ENCODE results near the gene SLC22A12. TPM values are rescaled to one million over a fixed set of nuclear protein-coding genes. Genes with fewer than 3 reads are reported as not detected.

SLC22A12 gene
- total and polyA plus RNA-seq, 3 experiments from 2014 or later = not detected

DNA sequence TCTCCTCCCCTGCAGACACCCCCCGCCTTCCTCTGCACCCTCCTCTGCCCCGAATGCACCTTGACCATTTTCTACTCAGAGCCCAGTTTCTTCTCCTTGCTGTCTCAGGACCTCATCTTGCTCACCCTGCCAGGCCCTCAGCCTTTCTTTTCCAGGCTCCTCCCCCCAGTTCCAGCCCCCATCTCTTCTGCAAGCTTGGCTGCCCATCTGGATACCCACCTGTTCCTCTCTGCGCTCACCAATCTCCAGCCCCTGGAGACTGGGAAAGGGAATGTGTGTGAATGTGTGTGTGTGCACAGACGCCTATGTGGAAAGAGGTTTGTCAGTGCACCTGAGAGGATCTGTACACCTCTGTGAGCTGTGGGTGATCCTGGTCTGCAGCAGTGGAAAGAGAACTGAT is 36.4 kb downstream of the SLC22A12 start:
- Histone ChIP-seq H3K4me1 (ENCODE audit: insufficient read depth, low read length) (no peaks in the 10 kb centered on the region), H3K4me3 (ENCODE audit: low read length) (no peak overlapping the region), H3K9me3 (ENCODE audit: low read length) (no peaks in the 10 kb centered on the region), H3K27ac (ENCODE audit: low read depth, low read length) (no peak overlapping the region), H3K27me3 (ENCODE audit: insufficient read depth, low read length, poor library complexity, severe bottlenecking) (no peaks in the 10 kb centered on the region), H3K36me3 (ENCODE audit: insufficient read depth, low read length) (no peaks in the 10 kb centered on the region)
- DNase-seq = no peak
- H3K9me3 Mint-ChIP-seq = no peaks in the 10 kb centered on the region
- H3K27ac Mint-ChIP-seq = no peak overlapping the region
- no peaks in the 10 kb centered on the region for H3K4me1 Mint-ChIP-seq
- CTCF ChIA-PET = no interaction called here
- peaks cover 0 to 8% of the 10 kb centered on the region in 2 donors for H3K27me3 Mint-ChIP-seq
- no peak overlapping the region for H3K4me3 Mint-ChIP-seq
- POLR2A ChIA-PET = no interaction called here
- H3K36me3 Mint-ChIP-seq = no peaks in the 10 kb centered on the region

DNA sequence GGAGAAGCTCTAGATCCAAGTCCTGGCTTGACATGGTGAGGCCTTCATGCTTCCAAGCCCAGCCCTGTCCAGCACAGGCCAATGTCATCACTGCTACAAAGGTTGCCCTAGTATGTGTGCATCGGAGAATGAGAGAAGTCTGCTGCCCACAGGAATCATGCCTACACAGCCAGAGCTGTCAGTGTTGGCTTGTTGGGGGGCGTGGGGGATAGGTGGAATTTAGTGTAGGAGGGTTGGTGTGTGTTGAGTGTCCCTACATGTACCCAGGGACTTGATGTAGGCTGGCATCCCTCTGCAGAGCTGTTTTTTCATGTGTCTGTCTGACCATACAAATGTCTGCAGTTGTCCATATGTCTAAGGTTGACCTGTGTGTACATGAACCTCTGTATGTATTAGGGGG is 37.6 kb downstream of the SLC22A12 start:
- Histone ChIP-seq H3K4me3 (ENCODE audit: low read length) (no peak overlapping the region), H3K4me1 (ENCODE audit: insufficient read depth, low read length) (peaks cover 3% of the 10 kb centered on the region), H3K27ac (ENCODE audit: low read depth, low read length) (no peak overlapping the region), H3K36me3 (ENCODE audit: insufficient read depth, low read length) (no peaks in the 10 kb centered on the region), H3K9me3 (ENCODE audit: low read length) (no peaks in the 10 kb centered on the region), H3K27me3 (ENCODE audit: insufficient read depth, low read length, poor library complexity, severe bottlenecking) (no peaks in the 10 kb centered on the region)
- no peaks in the 10 kb centered on the region for H3K9me3 Mint-ChIP-seq
- H3K4me3 Mint-ChIP-seq = no peak overlapping the region
- no peak for DNase-seq
- no peak overlapping the region for H3K27ac Mint-ChIP-seq
- peaks cover 4 to 5% (median 4%) of the 10 kb centered on the region in 3 donors for H3K4me1 Mint-ChIP-seq
- ChIA-PET CTCF (no interaction called here), POLR2A (no interaction called here)
- H3K27me3 Mint-ChIP-seq = peaks cover 1 to 12% of the 10 kb centered on the region in 2 donors
- no peaks in the 10 kb centered on the region for H3K36me3 Mint-ChIP-seq

DNA sequence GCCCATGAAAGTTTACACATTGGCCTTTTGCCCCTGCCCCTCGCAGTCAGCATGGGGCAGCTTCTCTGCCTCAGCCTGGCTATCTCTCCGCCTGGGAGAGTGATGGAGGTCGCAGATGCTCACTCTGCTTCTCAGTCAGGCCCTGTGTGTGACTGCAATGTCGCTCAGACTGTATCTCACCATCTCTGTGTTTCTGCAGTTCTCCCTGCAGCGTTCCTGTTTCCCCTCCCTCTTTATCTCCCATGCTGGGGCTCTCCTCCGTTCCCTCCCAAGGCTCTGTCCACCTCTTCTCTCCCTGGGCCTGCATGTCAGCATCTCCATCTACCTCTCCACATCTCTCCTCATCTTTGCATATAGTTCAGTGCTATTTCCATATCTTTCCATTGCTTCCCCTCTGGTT is 38.1 kb downstream of the SLC22A12 start:
- Mint-ChIP-seq H3K36me3 (no peaks in the 10 kb centered on the region), H3K27ac (peak overlapping the region in 1 of 8 donors; percentile 55), H3K27me3 (peaks cover 2 to 17% of the 10 kb centered on the region in 2 donors), H3K4me1 (peaks cover 9 to 10% (median 9%) of the 10 kb centered on the region in 3 donors), H3K4me3 (no peak overlapping the region), H3K9me3 (no peaks in the 10 kb centered on the region)
- Histone ChIP-seq H3K36me3 (ENCODE audit: insufficient read depth, low read length) (no peaks in the 10 kb centered on the region), H3K9me3 (ENCODE audit: low read length) (no peaks in the 10 kb centered on the region), H3K27me3 (ENCODE audit: insufficient read depth, low read length, poor library complexity, severe bottlenecking) (no peaks in the 10 kb centered on the region), H3K4me3 (ENCODE audit: low read length) (no peak overlapping the region), H3K27ac (ENCODE audit: low read depth, low read length) (no peak overlapping the region), H3K4me1 (ENCODE audit: insufficient read depth, low read length) (peaks cover 7% of the 10 kb centered on the region)
- ChIA-PET CTCF (no interaction called here), POLR2A (no interaction called here)
- DNase-seq = no peak

DNA sequence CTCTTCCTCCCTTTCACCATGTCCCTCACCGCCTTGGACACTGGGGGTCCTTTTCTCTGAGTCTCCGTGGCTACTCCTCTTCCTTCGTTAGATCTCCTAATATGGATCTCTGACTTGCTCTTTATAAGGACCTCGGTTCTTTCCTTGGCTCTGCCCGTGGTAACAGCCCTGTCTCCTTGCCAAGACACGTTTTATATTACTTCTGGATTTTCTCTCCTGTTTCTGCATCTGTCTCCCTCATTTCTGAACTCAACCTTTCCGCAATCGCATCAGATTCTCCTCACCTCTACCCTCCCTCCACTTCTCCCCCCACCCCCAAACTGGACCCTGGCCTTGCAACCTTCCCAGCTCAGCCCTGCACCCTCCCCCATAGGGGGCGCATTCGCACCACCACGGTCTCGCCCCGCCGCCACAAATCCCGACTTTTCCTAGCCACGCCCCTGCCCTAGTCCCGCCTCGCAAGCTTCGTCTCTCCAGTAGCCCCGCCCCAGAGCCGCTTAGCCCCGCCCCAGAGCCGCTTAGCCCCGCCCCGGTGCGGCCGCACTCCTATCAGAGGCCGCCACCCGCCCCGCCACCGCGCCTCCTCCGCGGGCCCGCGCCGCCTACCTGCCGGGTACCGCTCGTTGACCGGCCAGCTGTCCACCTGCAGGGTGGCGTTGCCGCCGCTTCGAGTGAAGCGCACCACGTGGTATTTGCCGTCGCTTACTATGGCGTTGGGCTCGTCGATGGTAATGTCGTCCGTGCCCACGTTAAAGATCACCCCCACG is 39.0 kb downstream of the SLC22A12 start:
- H3K27me3 ChIP-seq (ENCODE audit: insufficient read depth, low read length, poor library complexity, severe bottlenecking) = no peaks in the 10 kb centered on the region
- H3K4me3 ChIP-seq (ENCODE audit: low read length) = no peak overlapping the region
- H3K27ac ChIP-seq (ENCODE audit: low read depth, low read length) = no peak overlapping the region
- Mint-ChIP-seq H3K27ac (peak overlapping the region in 1 of 8 donors; percentile 26), H3K27me3 (peaks cover 5 to 26% of the 10 kb centered on the region in 2 donors), H3K4me1 (peaks cover 12 to 17% (median 15%) of the 10 kb centered on the region in 3 donors), H3K4me3 (no peak overlapping the region), H3K9me3 (no peaks in the 10 kb centered on the region), H3K36me3 (no peaks in the 10 kb centered on the region)
- H3K36me3 ChIP-seq (ENCODE audit: insufficient read depth, low read length) = no peaks in the 10 kb centered on the region
- H3K4me1 ChIP-seq (ENCODE audit: insufficient read depth, low read length) = peaks cover 8% of the 10 kb centered on the region
- ChIA-PET CTCF (no interaction called here), POLR2A (no interaction called here)
- H3K9me3 ChIP-seq (ENCODE audit: low read length) = no peaks in the 10 kb centered on the region
- DNase-seq = no peak

DNA sequence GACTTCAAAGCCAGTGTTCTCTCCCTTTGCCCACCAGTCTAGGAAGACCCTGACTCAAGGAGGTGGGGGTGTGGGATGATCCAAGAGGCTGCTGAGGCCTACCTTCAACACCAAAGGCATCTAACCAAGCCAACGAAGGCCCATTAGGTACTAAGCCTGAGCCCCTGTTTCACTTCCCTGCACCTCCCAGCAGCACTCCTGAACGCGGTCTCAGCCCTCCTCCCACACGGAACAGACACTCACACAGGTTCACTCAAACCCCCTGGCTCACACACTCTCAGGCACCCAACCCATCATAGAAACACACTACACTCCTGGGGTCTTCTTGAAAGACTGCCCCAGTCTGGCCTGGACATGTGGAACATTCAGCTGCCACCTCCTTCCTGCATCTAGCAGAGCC is 40.7 kb downstream of the SLC22A12 start:
- no peaks in the 10 kb centered on the region for H3K36me3 Mint-ChIP-seq

DNA sequence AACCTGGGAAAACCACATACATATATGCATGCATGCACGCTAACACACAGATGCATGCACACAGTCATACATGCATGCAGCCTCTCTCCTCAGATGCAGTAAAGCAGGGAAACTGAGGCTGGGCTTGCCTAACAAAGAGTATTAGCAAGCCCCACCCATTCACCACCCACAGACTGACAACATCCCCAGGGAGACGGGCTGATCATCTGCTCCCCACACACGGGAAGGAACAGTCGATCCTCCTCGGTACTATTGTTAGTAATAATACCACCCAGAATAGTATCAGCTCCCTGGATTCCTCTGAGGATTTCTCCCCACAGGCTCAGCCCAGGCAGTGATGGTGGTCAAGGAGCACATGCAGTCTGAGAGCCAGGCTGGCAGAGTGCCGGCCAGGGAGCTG is 41.2 kb downstream of the SLC22A12 start:
- Histone ChIP-seq H3K4me1 (ENCODE audit: insufficient read depth, low read length) (peaks cover 8% of the 10 kb centered on the region), H3K4me3 (ENCODE audit: low read length) (no peak overlapping the region), H3K9me3 (ENCODE audit: low read length) (no peaks in the 10 kb centered on the region), H3K36me3 (ENCODE audit: insufficient read depth, low read length) (no peaks in the 10 kb centered on the region), H3K27ac (ENCODE audit: low read depth, low read length) (no peak overlapping the region), H3K27me3 (ENCODE audit: insufficient read depth, low read length, poor library complexity, severe bottlenecking) (peaks cover 5% of the 10 kb centered on the region)
- DNase-seq = no peak
- Mint-ChIP-seq H3K27ac (no peak overlapping the region), H3K4me1 (peaks cover 12 to 17% (median 15%) of the 10 kb centered on the region in 3 donors), H3K9me3 (no peaks in the 10 kb centered on the region), H3K36me3 (no peaks in the 10 kb centered on the region), H3K4me3 (no peak overlapping the region), H3K27me3 (peaks cover 10 to 38% of the 10 kb centered on the region in 2 donors)
- CTCF ChIA-PET = no interaction called here
- POLR2A ChIA-PET = no interaction called here

More for the DNA sequence above, 40.7 kb downstream of the SLC22A12 start:
- H3K4me1 Mint-ChIP-seq = peaks cover 12 to 17% (median 15%) of the 10 kb centered on the region in 3 donors
- CTCF ChIA-PET = no interaction called here
- H3K9me3 ChIP-seq (ENCODE audit: low read length) = no peaks in the 10 kb centered on the region
- no peak overlapping the region for H3K4me3 Mint-ChIP-seq
- no peak overlapping the region for H3K27ac ChIP-seq (ENCODE audit: low read depth, low read length)
- H3K36me3 ChIP-seq (ENCODE audit: insufficient read depth, low read length) = no peaks in the 10 kb centered on the region
- no peak overlapping the region for H3K4me3 ChIP-seq (ENCODE audit: low read length)
- H3K27me3 Mint-ChIP-seq = peaks cover 9 to 37% of the 10 kb centered on the region in 2 donors
- H3K9me3 Mint-ChIP-seq = no peaks in the 10 kb centered on the region
- peak overlapping the region in 2 of 8 donors; percentile 19 to 47 for H3K27ac Mint-ChIP-seq
- H3K27me3 ChIP-seq (ENCODE audit: insufficient read depth, low read length, poor library complexity, severe bottlenecking) = peaks cover 2% of the 10 kb centered on the region
- DNase-seq = no peak
- POLR2A ChIA-PET = no interaction called here
- H3K4me1 ChIP-seq (ENCODE audit: insufficient read depth, low read length) = peaks cover 8% of the 10 kb centered on the region

DNA sequence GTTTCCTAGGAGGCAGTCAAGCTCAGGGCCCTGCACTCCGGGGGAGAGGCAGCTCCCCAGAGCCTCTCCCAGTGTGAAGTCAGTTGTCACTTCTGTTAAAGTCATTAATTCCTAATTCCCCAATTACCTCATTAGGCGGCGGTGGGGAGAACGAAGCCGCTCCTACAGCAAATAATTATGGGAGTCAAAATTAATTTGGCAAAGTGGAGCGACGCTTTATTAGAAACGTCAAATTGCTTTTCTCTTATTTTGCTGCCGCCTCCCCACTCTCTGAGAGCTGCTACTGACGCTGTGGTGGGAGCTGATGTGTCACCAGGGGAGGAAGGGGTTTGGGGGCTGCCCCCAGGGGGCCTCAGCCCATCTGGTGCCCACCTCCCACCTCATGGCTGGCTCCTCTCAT is 41.6 kb downstream of the SLC22A12 start:
- Mint-ChIP-seq H3K9me3 (no peaks in the 10 kb centered on the region), H3K4me1 (peaks cover 12 to 17% (median 15%) of the 10 kb centered on the region in 3 donors), H3K4me3 (no peak overlapping the region), H3K27ac (no peak overlapping the region), H3K36me3 (no peaks in the 10 kb centered on the region), H3K27me3 (peaks cover 10 to 40% of the 10 kb centered on the region in 2 donors)
- no peaks in the 10 kb centered on the region for H3K36me3 ChIP-seq (ENCODE audit: insufficient read depth, low read length)
- peaks cover 8% of the 10 kb centered on the region for H3K4me1 ChIP-seq (ENCODE audit: insufficient read depth, low read length)
- ChIA-PET CTCF (no interaction called here), POLR2A (no interaction called here)
- no peaks in the 10 kb centered on the region for H3K9me3 ChIP-seq (ENCODE audit: low read length)
- H3K4me3 ChIP-seq (ENCODE audit: low read length) = no peak overlapping the region
- H3K27ac ChIP-seq (ENCODE audit: low read depth, low read length) = no peak overlapping the region
- DNase-seq = no peak
- peaks cover 5% of the 10 kb centered on the region for H3K27me3 ChIP-seq (ENCODE audit: insufficient read depth, low read length, poor library complexity, severe bottlenecking)

DNA sequence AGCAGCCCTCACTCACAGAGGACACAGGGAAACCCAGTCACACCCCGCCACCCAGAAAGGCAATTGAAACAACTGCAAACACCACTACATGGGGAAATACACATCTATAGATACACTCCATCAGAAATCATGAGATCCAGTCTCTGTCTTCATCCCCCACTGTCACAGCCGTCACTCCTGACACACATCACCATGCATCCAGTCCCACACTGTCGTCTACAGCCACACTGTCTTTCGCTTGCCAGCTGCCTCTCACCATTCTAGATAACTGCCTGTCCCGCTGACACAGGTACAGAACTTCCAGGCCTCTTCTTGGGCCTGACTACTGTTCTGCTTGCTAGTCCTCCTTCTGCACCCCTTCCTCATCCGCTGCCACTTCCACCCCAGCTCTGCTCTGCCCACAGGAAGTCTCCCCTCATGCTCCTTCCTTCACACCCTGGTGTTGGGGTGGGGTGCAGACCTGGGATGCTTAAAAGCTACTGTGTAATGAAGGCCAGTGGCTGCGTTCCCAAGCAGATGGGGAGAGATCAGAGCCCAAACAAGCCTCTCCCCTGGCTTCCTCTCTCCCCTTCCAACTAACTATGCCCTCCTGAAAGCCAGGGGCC is 42.6 kb downstream of the SLC22A12 start:
- Mint-ChIP-seq H3K4me1 (peaks cover 12 to 17% (median 15%) of the 10 kb centered on the region in 3 donors), H3K27me3 (peaks cover 10 to 43% of the 10 kb centered on the region in 2 donors), H3K36me3 (no peaks in the 10 kb centered on the region), H3K9me3 (no peaks in the 10 kb centered on the region), H3K27ac (peak overlapping the region in 4 of 8 donors; percentile 36 to 84 (median 74)), H3K4me3 (peak overlapping the region in 4 of 7 donors; percentile 7 to 67 (median 44))
- Histone ChIP-seq H3K27me3 (ENCODE audit: insufficient read depth, low read length, poor library complexity, severe bottlenecking) (peaks cover 5% of the 10 kb centered on the region), H3K9me3 (ENCODE audit: low read length) (no peaks in the 10 kb centered on the region), H3K4me1 (ENCODE audit: insufficient read depth, low read length) (peaks cover 8% of the 10 kb centered on the region), H3K27ac (ENCODE audit: low read depth, low read length) (no peak overlapping the region), H3K36me3 (ENCODE audit: insufficient read depth, low read length) (no peaks in the 10 kb centered on the region), H3K4me3 (ENCODE audit: low read length) (no peak overlapping the region)
- CTCF ChIA-PET = no interaction called here
- no peak for DNase-seq
- POLR2A ChIA-PET = no interaction called here

All from CD8-positive, alpha-beta memory T cell (primary cell).